ENCODE data around the gene SUGCT. TPM values are rescaled to one million over a fixed set of nuclear protein-coding genes. Genes with fewer than 3 reads are reported as not detected.

The SUGCT gene
- total RNA-seq, 1 experiment from 2014 or later, result 5.4 TPM

GRCh38 chr7:40572810-40573465 lies 438.1 kb downstream of the SUGCT start:
- H4K91ac ChIP-seq (ENCODE audit: insufficient read length, low read depth, low read length), result no peak overlapping the region
- WGBS (ENCODE audit: extremely low coverage, insufficient read length, low lambda C conversion rate), result no CpG with 5 or more reads among the region's 8 CpGs
- no peaks in the 10 kb centered on the region for H4K20me1 ChIP-seq (ENCODE audit: control insufficient read depth, insufficient read depth, insufficient read length)
- Mint-ChIP-seq H3K27me3 (ENCODE audit: low read depth) (no peaks in the 10 kb centered on the region), H3K27ac (peak overlapping the region in 1 of 3 experiments; percentile 29; a peak in 1 of 7 replicates), H3K36me3 (ENCODE audit: insufficient read depth in 1 of 3, low read depth in 3 of 3) (no peaks in the 10 kb centered on the region), H3K4me3 (no peak overlapping the region), H3K4me1 (peaks cover 27 to 29% of the 10 kb centered on the region in 2 experiments), H3K9me3 (no peaks in the 10 kb centered on the region)
- no peaks in the 10 kb centered on the region for H3K27me3 ChIP-seq (ENCODE audit: insufficient read depth, low read length)
- H3K4me2 ChIP-seq (ENCODE audit: insufficient read depth, insufficient read length, low read length), result no peak overlapping the region
- no peak overlapping the region for H3K27ac ChIP-seq (ENCODE audit: insufficient read length, low read depth, low read length)
- H3K79me2 ChIP-seq (ENCODE audit: insufficient read depth, low read length), result no peaks in the 10 kb centered on the region
- no peak overlapping the region for H4K5ac ChIP-seq (ENCODE audit: insufficient read length, low read depth, low read length)
- no peak for TF ChIP-seq CTCF (conservative IDR thresholded peaks at IDR 0.05)
- no peak overlapping the region for H2BK5ac ChIP-seq (ENCODE audit: insufficient read length, low read length)
- H2AFZ ChIP-seq (ENCODE audit: low read length), result no peak overlapping the region
- H3T11ph ChIP-seq (ENCODE audit: low read length), result no peak overlapping the region
- peaks cover 7% of the 10 kb centered on the region for H3K4me1 ChIP-seq (ENCODE audit: insufficient read depth, low read length)
- H2AK5ac ChIP-seq (ENCODE audit: insufficient read length, low read length), result no peak overlapping the region
- no peaks in the 10 kb centered on the region for H3K79me1 ChIP-seq (ENCODE audit: insufficient read depth, low read depth, low read length, poor library complexity, severe bottlenecking)
- no peak overlapping the region for H2BK20ac ChIP-seq (ENCODE audit: low read depth, low read length, poor library complexity, severe bottlenecking)
- no peaks in the 10 kb centered on the region for H3K23me2 ChIP-seq (ENCODE audit: insufficient read length, low read depth, low read length, poor library complexity, severe bottlenecking)
- H3K9ac ChIP-seq (ENCODE audit: extremely low read depth, insufficient read length, low read length), result no peak overlapping the region
- H3K23ac ChIP-seq (ENCODE audit: insufficient read length, low read depth, low read length), result no peak overlapping the region
- H3K18ac ChIP-seq (ENCODE audit: insufficient read length, low read depth, low read length), result no peak overlapping the region
- no peak overlapping the region for H3K4ac ChIP-seq (ENCODE audit: low read depth, low read length)
- no peak overlapping the region for H2BK15ac ChIP-seq (ENCODE audit: low read depth, low read length)
- H3K56ac ChIP-seq (ENCODE audit: insufficient read length, low read depth, low read length), result no peak overlapping the region
- H3K14ac ChIP-seq (ENCODE audit: insufficient read depth, low read length), result no peak overlapping the region
- H4K8ac ChIP-seq (replicated peaks; ENCODE audit: insufficient read length, low read depth, low read length), result no peak overlapping the region
- H3K9me3 ChIP-seq (ENCODE audit: control insufficient read depth, low read depth, low read length), result no peaks in the 10 kb centered on the region
- no peak overlapping the region for H2BK12ac ChIP-seq (ENCODE audit: insufficient read length, low read depth, low read length)
- no peak overlapping the region for H2BK120ac ChIP-seq (ENCODE audit: low read depth, low read length, poor library complexity, severe bottlenecking)
- DNase-seq, result no peak
